Tongue (tissue), 2 donors: ENCODE data around the gene TMEM106A. TPM values are rescaled to one million over a fixed set of nuclear protein-coding genes. Genes with fewer than 3 reads are reported as not detected.
"Not testable (repeated sequence)": the region's sequence is repeated elsewhere in the genome, so short reads cannot be mapped to it uniquely, and the experiment has no call there.

ENCODE experiments used
- DNase-seq: peaks from one replicate; pipeline ENCODE4 v3.0.0-alpha.2; 2015
- total RNA-seq: library from RNA; depleted of rRNA; stranded (reverse); fragments of >200 nt; gene quantifications from one replicate; pipeline ENCODE4 v1.2.3, GENCODE V29; 2014

The TMEM106A gene
- total RNA-seq, 1 donor from 2014 or later, result 5.7 TPM

GRCh38 chr17:43216369-43216761 is 4.7 kb downstream of the TMEM106A start:
- no peak for DNase-seq

- DNase-seq, result no peak
These were observed 5.3 kb downstream of the TMEM106A start for GRCh38 chr17:43216762-43217613.

- DNase-seq, result no peak
These were observed 6.0 kb downstream of the TMEM106A start for GRCh38 chr17:43217614-43218087.

- no peak for DNase-seq
These were observed 7.3 kb downstream of the TMEM106A start for GRCh38 chr17:43219001-43219400.

- DNase-seq, result no peak
These were observed 8.2 kb downstream of the TMEM106A start for GRCh38 chr17:43219746-43220380.

- DNase-seq, result no peak
These were observed 8.9 kb downstream of the TMEM106A start for GRCh38 chr17:43220511-43221125.

GRCh38 chr17:43224146-43224705 is 12.6 kb downstream of the TMEM106A start:
- no peak for DNase-seq

- no peak for DNase-seq
These were observed 14.7 kb downstream of the TMEM106A start for GRCh38 chr17:43226393-43226792.

- not testable (repeated sequence) for DNase-seq
These were observed 16.5 kb downstream of the TMEM106A start, which contains the start of gene CCDC200 for GRCh38 chr17:43228020-43228782. CCDC200 (minus strand) TSS chr17:43228623; CDS start chr17:43228554, 69 bp downstream.

GRCh38 chr17:43231205-43232020 is 19.7 kb downstream of the TMEM106A start:
- not testable (repeated sequence) for DNase-seq

GRCh38 chr17:43232021-43232699 is 20.5 kb downstream of the TMEM106A start:
- DNase-seq, result not testable (repeated sequence)

GRCh38 chr17:43233263-43233662 is 21.6 kb downstream of the TMEM106A start:
- DNase-seq, result not testable (repeated sequence)

- DNase-seq, result not testable (repeated sequence)
These were observed 22.2 kb downstream of the TMEM106A start, which contains the start of gene RNU2-1 for GRCh38 chr17:43233877-43234276. RNU2-1 (minus strand) TSS chr17:43233977.

GRCh38 chr17:43239597-43239996 is 27.9 kb downstream of the TMEM106A start:
- not testable (repeated sequence) for DNase-seq

GRCh38 chr17:43240596-43241352 is 29.1 kb downstream of the TMEM106A start:
- DNase-seq, result not testable (repeated sequence)

GRCh38 chr17:43246456-43246855 is 34.8 kb downstream of the TMEM106A start:
- not testable (repeated sequence) for DNase-seq
